Measurements from ENCODE around the gene APOBEC2.

The APOBEC2 gene

DNA sequence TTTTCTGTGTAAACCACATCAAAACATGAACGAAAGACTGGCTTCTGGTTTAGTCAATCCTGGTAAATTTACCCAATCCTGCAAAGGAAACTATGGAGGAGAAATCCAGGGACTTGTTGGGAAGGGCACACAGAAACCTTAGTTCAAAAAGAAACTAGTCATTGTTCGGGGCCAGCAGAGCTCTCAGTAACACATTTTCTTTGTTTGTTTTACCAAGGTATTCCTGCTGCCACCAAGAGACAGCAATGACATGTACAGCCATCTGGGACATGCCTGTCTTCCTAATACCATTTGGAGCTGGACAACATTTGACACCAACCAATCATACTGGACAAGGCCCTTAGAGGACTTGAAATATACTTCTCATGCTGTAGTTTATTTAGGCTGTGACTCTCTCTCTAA, 10.9 kb downstream of the APOBEC2 start:
- Histone ChIP-seq H4K8ac (ENCODE audit: low read length) (no peak overlapping the region), H3K4ac (ENCODE audit: low read depth in 1 of 2, low read length in 2 of 2) (no peak overlapping the region), H3K4me2 (ENCODE audit: low read length, poor library complexity, severe bottlenecking) (no peak overlapping the region), H2AK5ac (ENCODE audit: low read length, severe bottlenecking) (no peak overlapping the region), H4K91ac (ENCODE audit: low read length) (no peak overlapping the region), H3K79me1 (replicated peaks; ENCODE audit: low read length, poor library complexity, severe bottlenecking) (peaks cover 7% of the 10 kb centered on the region), H3K18ac (ENCODE audit: low read depth in 1 of 2, low read length in 2 of 2) (no peak overlapping the region), H3K27me3 (ENCODE audit: control insufficient read depth in 1 of 2, insufficient read depth in 1 of 2, low read length in 2 of 2) (no peaks in the 10 kb centered on the region), H2BK5ac (ENCODE audit: low read depth, low read length, poor library complexity, severe bottlenecking) (no peak overlapping the region), H3K14ac (ENCODE audit: low read length in 2 of 2) (no peak overlapping the region), H3K4me1 (ENCODE audit: control insufficient read depth, insufficient read depth, low read depth, low read length) (peaks cover 3% of the 10 kb centered on the region), H3K36me3 (ENCODE audit: control insufficient read depth in 1 of 2, insufficient read depth in 2 of 2, low read depth in 1 of 2, low read length in 2 of 2) (peaks cover 5 to 44% of the 10 kb centered on the region in 2 experiments), H2BK12ac (ENCODE audit: low read length in 2 of 2) (no peak overlapping the region), H3K27ac (ENCODE audit: low read length, poor library complexity, severe bottlenecking) (no peak overlapping the region), H3K23ac (ENCODE audit: low read length in 2 of 2) (no peak overlapping the region), H3K9ac (ENCODE audit: low read length) (no peak overlapping the region), H2BK15ac (ENCODE audit: low read depth, poor library complexity, severe bottlenecking) (no peak overlapping the region), H3K9me3 (ENCODE audit: control insufficient read depth, low read length) (no peaks in the 10 kb centered on the region), H3K4me3 (ENCODE audit: insufficient read depth in 1 of 2, low read depth in 1 of 2, low read length in 2 of 2) (no peak overlapping the region), H2AFZ (ENCODE audit: low read depth, low read length) (no peak overlapping the region), H2BK120ac (ENCODE audit: low read depth, low read length) (no peak overlapping the region)
- 94% methylated on average over 2 of the region's 2 CpGs for WGBS
- DNase-seq, result no peak

DNA sequence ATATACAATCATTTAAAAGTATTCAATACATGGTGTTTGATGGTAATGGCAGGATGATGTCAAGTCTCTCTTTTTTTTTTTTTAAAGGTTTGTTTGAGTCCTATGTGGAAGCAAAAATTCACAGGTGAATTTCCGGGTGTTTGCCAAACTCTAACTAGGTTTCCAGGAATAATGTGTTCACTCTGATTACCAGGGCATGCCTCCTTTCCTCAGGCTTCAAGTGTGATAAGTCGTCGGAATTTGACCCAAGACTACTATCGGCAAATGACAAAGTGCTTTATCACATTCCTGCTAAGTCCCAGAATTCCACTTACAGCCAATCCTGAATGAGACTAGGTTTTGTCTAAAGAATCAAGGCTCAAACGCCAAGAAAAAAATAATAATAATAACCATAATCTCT, 11.8 kb downstream of the APOBEC2 start:
- no peak overlapping the region for H2BK5ac ChIP-seq (ENCODE audit: low read depth, low read length, poor library complexity, severe bottlenecking)
- DNase-seq, result no peak
- no peak overlapping the region for H3K4me3 ChIP-seq (ENCODE audit: insufficient read depth in 1 of 2, low read depth in 1 of 2, low read length in 2 of 2)
- H3K9me3 ChIP-seq (ENCODE audit: control insufficient read depth, low read length), result no peaks in the 10 kb centered on the region
- H3K79me1 ChIP-seq (replicated peaks; ENCODE audit: low read length, poor library complexity, severe bottlenecking), result peaks cover 13% of the 10 kb centered on the region
- H3K9ac ChIP-seq (ENCODE audit: low read length), result no peak overlapping the region
- no peak overlapping the region for H3K23ac ChIP-seq (ENCODE audit: low read length in 2 of 2)
- H3K4me1 ChIP-seq (ENCODE audit: control insufficient read depth, insufficient read depth, low read depth, low read length), result peaks cover 2% of the 10 kb centered on the region
- H2AFZ ChIP-seq (ENCODE audit: low read depth, low read length), result no peak overlapping the region
- no peak overlapping the region for H3K14ac ChIP-seq (ENCODE audit: low read length in 2 of 2)
- no peaks in the 10 kb centered on the region for H3K27me3 ChIP-seq (ENCODE audit: control insufficient read depth in 1 of 2, insufficient read depth in 1 of 2, low read length in 2 of 2)
- H3K4ac ChIP-seq (ENCODE audit: low read depth in 1 of 2, low read length in 2 of 2), result no peak overlapping the region
- H3K4me2 ChIP-seq (ENCODE audit: low read length, poor library complexity, severe bottlenecking), result no peak overlapping the region
- H3K36me3 ChIP-seq (ENCODE audit: control insufficient read depth in 1 of 2, insufficient read depth in 2 of 2, low read depth in 1 of 2, low read length in 2 of 2), result peaks cover 5 to 53% of the 10 kb centered on the region in 2 experiments
- no peak overlapping the region for H4K91ac ChIP-seq (ENCODE audit: low read length)
- H2BK12ac ChIP-seq (ENCODE audit: low read length in 2 of 2), result no peak overlapping the region
- no peak overlapping the region for H4K8ac ChIP-seq (ENCODE audit: low read length)
- no peak overlapping the region for H2BK15ac ChIP-seq (ENCODE audit: low read depth, poor library complexity, severe bottlenecking)
- 96% methylated on average over 4 of the region's 5 CpGs for WGBS
- H2AK5ac ChIP-seq (ENCODE audit: low read length, severe bottlenecking), result no peak overlapping the region
- H2BK120ac ChIP-seq (ENCODE audit: low read depth, low read length), result no peak overlapping the region
- no peak overlapping the region for H3K27ac ChIP-seq (ENCODE audit: low read length, poor library complexity, severe bottlenecking)
- H3K18ac ChIP-seq (ENCODE audit: low read depth in 1 of 2, low read length in 2 of 2), result no peak overlapping the region

DNA sequence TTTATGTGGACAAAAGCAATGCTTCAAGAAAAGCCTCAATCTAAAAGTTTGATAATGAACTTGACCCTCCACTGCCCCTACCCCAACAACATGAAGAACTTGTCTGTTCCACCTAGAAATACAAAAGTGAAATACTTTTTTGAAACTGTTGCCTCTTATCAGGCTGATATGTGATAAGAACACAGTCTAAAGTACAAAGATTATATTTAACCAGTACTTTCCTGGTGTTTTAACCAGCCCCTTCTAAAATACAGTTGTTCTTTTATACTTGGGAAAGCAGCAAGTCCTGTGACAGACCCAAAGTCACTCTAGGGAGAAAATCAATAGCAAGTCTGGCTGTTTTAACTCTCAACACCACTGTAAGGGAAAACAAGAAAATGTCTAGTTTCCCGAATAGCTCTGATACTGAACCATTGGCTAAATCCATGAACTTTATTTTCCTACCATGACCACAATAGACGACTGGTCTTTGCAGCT, 12.6 kb downstream of the APOBEC2 start:
- Histone ChIP-seq H4K91ac (ENCODE audit: low read length) (no peak overlapping the region), H3K27ac (ENCODE audit: low read length, poor library complexity, severe bottlenecking) (no peak overlapping the region), H2BK12ac (ENCODE audit: low read length in 2 of 2) (no peak overlapping the region), H3K4me2 (ENCODE audit: low read length, poor library complexity, severe bottlenecking) (no peak overlapping the region), H3K18ac (ENCODE audit: low read depth in 1 of 2, low read length in 2 of 2) (no peak overlapping the region), H2AFZ (ENCODE audit: low read depth, low read length) (no peak overlapping the region), H3K4me3 (ENCODE audit: insufficient read depth in 1 of 2, low read depth in 1 of 2, low read length in 2 of 2) (no peak overlapping the region), H3K4ac (ENCODE audit: low read depth in 1 of 2, low read length in 2 of 2) (no peak overlapping the region), H3K4me1 (ENCODE audit: control insufficient read depth, insufficient read depth, low read depth, low read length) (peaks cover 2% of the 10 kb centered on the region), H2BK120ac (ENCODE audit: low read depth, low read length) (no peak overlapping the region), H2BK5ac (ENCODE audit: low read depth, low read length, poor library complexity, severe bottlenecking) (no peak overlapping the region), H4K8ac (ENCODE audit: low read length) (no peak overlapping the region), H3K14ac (ENCODE audit: low read length in 2 of 2) (no peak overlapping the region), H3K79me1 (replicated peaks; ENCODE audit: low read length, poor library complexity, severe bottlenecking) (peaks cover 13% of the 10 kb centered on the region), H3K36me3 (ENCODE audit: control insufficient read depth in 1 of 2, insufficient read depth in 2 of 2, low read depth in 1 of 2, low read length in 2 of 2) (peaks cover 5 to 59% of the 10 kb centered on the region in 2 experiments), H2AK5ac (ENCODE audit: low read length, severe bottlenecking) (no peak overlapping the region), H3K27me3 (ENCODE audit: control insufficient read depth in 1 of 2, insufficient read depth in 1 of 2, low read length in 2 of 2) (no peaks in the 10 kb centered on the region), H3K23ac (ENCODE audit: low read length in 2 of 2) (no peak overlapping the region), H3K9me3 (ENCODE audit: control insufficient read depth, low read length) (no peaks in the 10 kb centered on the region), H3K9ac (ENCODE audit: low read length) (peak overlapping the region; percentile 15), H2BK15ac (ENCODE audit: low read depth, poor library complexity, severe bottlenecking) (no peak overlapping the region)
- DNase-seq, result no peak
- 95% methylated on average over 2 of the region's 2 CpGs for WGBS

DNA sequence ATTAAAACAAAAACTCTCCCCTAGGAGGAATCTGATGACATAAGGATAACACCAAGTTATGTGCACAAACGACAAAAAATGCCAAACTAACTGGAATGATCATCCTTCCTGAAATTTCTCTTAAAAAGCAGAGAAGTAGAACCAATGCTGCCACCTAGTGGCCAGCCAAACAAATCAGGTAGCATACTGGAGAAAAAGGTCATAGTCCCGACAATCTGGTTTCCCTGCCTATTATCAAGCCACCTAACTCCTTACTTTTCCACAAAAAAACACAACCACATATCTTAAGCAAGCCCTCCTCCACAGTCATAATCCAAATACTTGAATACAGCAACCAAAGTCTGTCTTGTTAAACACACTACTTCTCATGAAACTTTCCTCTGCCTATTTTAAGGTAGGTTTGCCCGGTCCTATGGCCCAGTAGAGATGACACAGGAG, 13.9 kb downstream of the APOBEC2 start:
- Histone ChIP-seq H2BK120ac (ENCODE audit: low read depth, low read length) (no peak overlapping the region), H3K4me3 (ENCODE audit: insufficient read depth in 1 of 2, low read depth in 1 of 2, low read length in 2 of 2) (no peak overlapping the region), H3K36me3 (ENCODE audit: control insufficient read depth in 1 of 2, insufficient read depth in 2 of 2, low read depth in 1 of 2, low read length in 2 of 2) (peaks cover 0 to 60% of the 10 kb centered on the region in 2 experiments), H3K4me1 (ENCODE audit: control insufficient read depth, insufficient read depth, low read depth, low read length) (no peaks in the 10 kb centered on the region), H3K18ac (ENCODE audit: low read depth in 1 of 2, low read length in 2 of 2) (no peak overlapping the region), H3K79me1 (replicated peaks; ENCODE audit: low read length, poor library complexity, severe bottlenecking) (peaks cover 14% of the 10 kb centered on the region), H2BK15ac (ENCODE audit: low read depth, poor library complexity, severe bottlenecking) (no peak overlapping the region), H3K4ac (ENCODE audit: low read depth in 1 of 2, low read length in 2 of 2) (no peak overlapping the region), H3K9me3 (ENCODE audit: control insufficient read depth, low read length) (no peaks in the 10 kb centered on the region), H2AFZ (ENCODE audit: low read depth, low read length) (no peak overlapping the region), H3K27ac (ENCODE audit: low read length, poor library complexity, severe bottlenecking) (no peak overlapping the region), H3K27me3 (ENCODE audit: control insufficient read depth in 1 of 2, insufficient read depth in 1 of 2, low read length in 2 of 2) (no peaks in the 10 kb centered on the region), H2BK5ac (ENCODE audit: low read depth, low read length, poor library complexity, severe bottlenecking) (no peak overlapping the region), H3K4me2 (ENCODE audit: low read length, poor library complexity, severe bottlenecking) (no peak overlapping the region), H4K91ac (ENCODE audit: low read length) (no peak overlapping the region), H2BK12ac (ENCODE audit: low read length in 2 of 2) (no peak overlapping the region), H4K8ac (ENCODE audit: low read length) (no peak overlapping the region), H3K14ac (ENCODE audit: low read length in 2 of 2) (no peak overlapping the region), H2AK5ac (ENCODE audit: low read length, severe bottlenecking) (no peak overlapping the region), H3K9ac (ENCODE audit: low read length) (no peak overlapping the region), H3K23ac (ENCODE audit: low read length in 2 of 2) (no peak overlapping the region)
- peak; percentile 77 for DNase-seq
- WGBS, result 41% methylated on average over 3 of the region's 3 CpGs
